HL-60 (cell line): ENCODE results near the gene TIAM1.

Experiments
- DNase-seq, 2 experiments: peaks; one replicate each; pipeline ENCODE4 v3.0.0-alpha.2; 2010 to 2020; ENCODE audit warnings: low read depth in 1 of 2, low spot score in 1 of 2
- H3K27ac ChIP-seq: fragments of 250-450 bp; sonication (Bioruptor Pico); replicated peaks from 2 replicates; pipeline ENCODE4 v1.5.1; 2020; ENCODE audit warnings: mild to moderate bottlenecking, moderate library complexity
- H3K27me3 ChIP-seq: fragments of 250-450 bp; sonication (Bioruptor Pico); 2 replicates; pipeline ENCODE4 v1.5.1; 2021; ENCODE audit warnings: mild to moderate bottlenecking, moderate library complexity; ENCODE audit not compliant: insufficient read depth, poor library complexity, severe bottlenecking
- H3K4me3 ChIP-seq: replicated peaks from 2 replicates; pipeline ENCODE4 v1.5.1; 2011; ENCODE audit warnings: mild to moderate bottlenecking, control low read depth, low read length; ENCODE audit not compliant: insufficient read depth
- CTCF ChIP-seq: IDR thresholded peaks from one replicate; pipeline ENCODE4 v1.5.1; 2011; ENCODE audit warnings: low read length, control low read depth, inconsistent platforms; ENCODE audit not compliant: insufficient read depth
- GABPA ChIP-seq: IDR thresholded peaks from 2 replicates; pipeline ENCODE4 v1.6.1; 2012; ENCODE audit warnings: low read depth
- POLR2AphosphoS5 ChIP-seq: IDR thresholded peaks from 2 replicates; pipeline ENCODE4 v1.6.1; 2012; ENCODE audit warnings: low read depth
- SPI1 ChIP-seq: IDR thresholded peaks from 2 replicates; pipeline ENCODE4 v1.6.1; 2012; ENCODE audit warnings: low read depth, mild to moderate bottlenecking, borderline replicate concordance
- TF ChIP-seq, protein P1 (sequence below): IDR thresholded peaks from 2 replicates; pipeline ENCODE4 v1.6.1; 2012; ENCODE audit warnings: low read depth; ENCODE audit not compliant: insufficient replicate concordance

The TIAM1 gene

DNA sequence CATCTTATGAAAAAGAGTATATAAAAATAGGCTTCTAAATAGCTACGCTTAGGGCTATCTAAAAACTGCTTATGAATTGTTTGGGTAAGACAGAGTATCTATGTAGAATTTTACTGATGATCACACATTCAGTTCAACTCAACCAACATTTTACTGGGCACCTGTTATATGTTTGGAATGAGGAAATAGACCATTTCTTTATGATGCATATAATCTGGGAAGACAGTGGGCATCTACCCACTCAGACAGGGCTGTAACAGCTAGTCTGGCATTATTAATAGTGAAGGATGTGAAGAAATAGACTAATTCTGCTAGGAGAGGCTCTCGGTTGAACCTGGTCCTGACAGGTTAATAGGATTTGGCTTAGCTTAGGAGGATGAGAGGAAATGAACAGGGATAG, 56.9 kb downstream of the TIAM1 start:
- Histone ChIP-seq H3K27me3 (no peaks in the 10 kb centered on the region), H3K27ac (no peak overlapping the region), H3K4me3 (no peak overlapping the region)
- no peak for DNase-seq
- TF ChIP-seq, protein P1, sequence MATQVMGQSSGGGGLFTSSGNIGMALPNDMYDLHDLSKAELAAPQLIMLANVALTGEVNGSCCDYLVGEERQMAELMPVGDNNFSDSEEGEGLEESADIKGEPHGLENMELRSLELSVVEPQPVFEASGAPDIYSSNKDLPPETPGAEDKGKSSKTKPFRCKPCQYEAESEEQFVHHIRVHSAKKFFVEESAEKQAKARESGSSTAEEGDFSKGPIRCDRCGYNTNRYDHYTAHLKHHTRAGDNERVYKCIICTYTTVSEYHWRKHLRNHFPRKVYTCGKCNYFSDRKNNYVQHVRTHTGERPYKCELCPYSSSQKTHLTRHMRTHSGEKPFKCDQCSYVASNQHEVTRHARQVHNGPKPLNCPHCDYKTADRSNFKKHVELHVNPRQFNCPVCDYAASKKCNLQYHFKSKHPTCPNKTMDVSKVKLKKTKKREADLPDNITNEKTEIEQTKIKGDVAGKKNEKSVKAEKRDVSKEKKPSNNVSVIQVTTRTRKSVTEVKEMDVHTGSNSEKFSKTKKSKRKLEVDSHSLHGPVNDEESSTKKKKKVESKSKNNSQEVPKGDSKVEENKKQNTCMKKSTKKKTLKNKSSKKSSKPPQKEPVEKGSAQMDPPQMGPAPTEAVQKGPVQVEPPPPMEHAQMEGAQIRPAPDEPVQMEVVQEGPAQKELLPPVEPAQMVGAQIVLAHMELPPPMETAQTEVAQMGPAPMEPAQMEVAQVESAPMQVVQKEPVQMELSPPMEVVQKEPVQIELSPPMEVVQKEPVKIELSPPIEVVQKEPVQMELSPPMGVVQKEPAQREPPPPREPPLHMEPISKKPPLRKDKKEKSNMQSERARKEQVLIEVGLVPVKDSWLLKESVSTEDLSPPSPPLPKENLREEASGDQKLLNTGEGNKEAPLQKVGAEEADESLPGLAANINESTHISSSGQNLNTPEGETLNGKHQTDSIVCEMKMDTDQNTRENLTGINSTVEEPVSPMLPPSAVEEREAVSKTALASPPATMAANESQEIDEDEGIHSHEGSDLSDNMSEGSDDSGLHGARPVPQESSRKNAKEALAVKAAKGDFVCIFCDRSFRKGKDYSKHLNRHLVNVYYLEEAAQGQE, result no peak
- TF ChIP-seq SPI1 (no peak), POLR2AphosphoS5 (no peak), CTCF (no peak), GABPA (no peak)

- DNase-seq, result no peak
- Histone ChIP-seq H3K4me3 (no peak overlapping the region), H3K27me3 (no peaks in the 10 kb centered on the region), H3K27ac (no peak overlapping the region)
- TF ChIP-seq POLR2AphosphoS5, result no peak
- TF ChIP-seq SPI1, result no peak
- TF ChIP-seq, protein P1, result no peak
- TF ChIP-seq CTCF, result no peak
- TF ChIP-seq GABPA, result no peak
Observed at GRCh38 chr21:31286621-31287020, 57.4 kb downstream of the TIAM1 start.

DNA sequence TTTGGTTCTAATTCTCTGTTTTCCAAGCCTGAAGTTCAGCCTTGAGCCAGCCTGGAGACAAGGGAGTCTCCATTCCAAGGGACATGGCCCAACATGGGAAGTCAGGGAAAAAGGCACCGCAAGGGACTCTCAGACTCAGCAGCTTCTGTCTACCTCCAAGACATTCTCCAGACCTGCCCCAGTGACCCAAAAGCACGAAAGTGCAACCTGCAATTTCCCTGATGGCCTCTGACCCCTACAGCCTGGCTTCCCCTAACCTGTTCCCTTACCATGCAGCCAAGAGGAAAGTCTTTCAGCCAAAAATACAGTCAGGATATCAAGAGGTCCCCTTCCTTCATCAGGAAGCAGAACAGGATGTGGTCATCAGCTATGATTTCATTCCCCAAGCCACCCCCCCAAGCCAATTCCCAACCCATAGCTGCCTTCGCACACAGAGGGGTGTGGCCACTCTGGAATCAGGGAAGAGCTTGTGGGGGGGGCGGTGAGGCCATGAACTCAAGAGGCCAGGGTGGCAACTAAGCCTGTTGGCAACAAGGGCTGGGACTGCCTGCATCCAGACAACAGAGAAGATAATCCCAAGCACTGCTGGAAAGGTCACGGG, 59.2 kb downstream of the TIAM1 start:
- no peak overlapping the region for H3K4me3 ChIP-seq
- H3K27me3 ChIP-seq, result no peaks in the 10 kb centered on the region
- TF ChIP-seq, protein P1, result no peak
- no peak for TF ChIP-seq CTCF
- no peak for TF ChIP-seq SPI1
- TF ChIP-seq GABPA, result no peak
- no peak for TF ChIP-seq POLR2AphosphoS5
- no peak overlapping the region for H3K27ac ChIP-seq
- DNase-seq, result no peak
